Immature natural killer cell (primary cell): ENCODE measurements around the gene DAND5. TPM values are rescaled to one million over a fixed set of nuclear protein-coding genes. Genes with fewer than 3 reads are reported as not detected.

ENCODE experiments used
- polyA plus RNA-seq, 3 donors: library from polyadenylated mRNA; unstranded; fragments of 300-500 nt; fragmentation: Illumina TruSeq; gene quantifications; one replicate each; pipeline ENCODE4 v1.2.3, GENCODE V29; 2021

The DAND5 gene
- polyA plus RNA-seq, 3 donors from 2014 or later, result not detected

Other genes starting within 250 kb of the DAND5 start
- 1 to 10 TPM in 1 of 3 donors, under 1 TPM in 2; 0.46 to 4.0 (median 0.98) TPM for gene TNPO2, start 245.6 kb upstream of the DAND5 start, polyA plus RNA-seq
- 100 to 1,000 TPM; 183 to 301 (median 283) TPM for gene TRIR, start 234.9 kb upstream of the DAND5 start, polyA plus RNA-seq
- gene GET3, start 232.1 kb upstream of the DAND5 start, polyA plus RNA-seq, result 100 to 1,000 TPM in 2 of 3 donors, 10 to 100 TPM in 1; 93.5 to 182 (median 124) TPM
- not detected for gene BEST2, start 217.8 kb upstream of the DAND5 start, polyA plus RNA-seq
- 1 to 10 TPM in 2 of 3 donors, not detected in 1; 2.1 to 2.5 TPM for gene HOOK2, start 194.0 kb upstream of the DAND5 start, polyA plus RNA-seq
- 100 to 1,000 TPM; 620 to 796 (median 697) TPM for gene JUNB, start 178.1 kb upstream of the DAND5 start, polyA plus RNA-seq
- gene PRDX2, start 167.8 kb upstream of the DAND5 start, polyA plus RNA-seq, result 100 to 1,000 TPM; 157 to 165 (median 159) TPM
- 10 to 100 TPM in 1 of 3 donors, 1 to 10 TPM in 2; 3.0 to 11.0 (median 4.5) TPM for gene THSD8, start 167.5 kb upstream of the DAND5 start, polyA plus RNA-seq
- 10 to 100 TPM; 27.7 to 45.4 (median 37.5) TPM for gene RNASEH2A, start 163.0 kb upstream of the DAND5 start, polyA plus RNA-seq
- not detected for gene RTBDN, start 135.0 kb upstream of the DAND5 start, polyA plus RNA-seq
- under 1 TPM in 2 of 3 donors, not detected in 1; 0.28 TPM for gene MAST1, start 131.1 kb upstream of the DAND5 start, polyA plus RNA-seq
- gene DNASE2, start 88.1 kb upstream of the DAND5 start, polyA plus RNA-seq, result 100 to 1,000 TPM in 1 of 3 donors, 10 to 100 TPM in 2; 72.6 to 108 (median 83.5) TPM
- gene KLF1, start 82.4 kb upstream of the DAND5 start, polyA plus RNA-seq, result 1 to 10 TPM in 1 of 3 donors, under 1 TPM in 2; 0.15 to 1.8 (median 0.20) TPM
- 10 to 100 TPM; 17.0 to 21.6 (median 18.4) TPM for gene GCDH, start 78.4 kb upstream of the DAND5 start, polyA plus RNA-seq
- under 1 TPM in 1 of 3 donors, not detected in 2; 0.20 TPM for gene SYCE2, start 50.3 kb upstream of the DAND5 start, polyA plus RNA-seq
- gene FARSA, start 35.9 kb upstream of the DAND5 start, polyA plus RNA-seq, result 10 to 100 TPM; 57.2 to 82.0 (median 71.1) TPM
- gene CALR, start 31.0 kb upstream of the DAND5 start, polyA plus RNA-seq, result 100 to 1,000 TPM; 125 to 301 (median 238) TPM
- 100 to 1,000 TPM in 1 of 3 donors, 10 to 100 TPM in 2; 68.9 to 121 (median 69.4) TPM for gene RAD23A, start 23.7 kb upstream of the DAND5 start, polyA plus RNA-seq
- gene GADD45GIP1, start 12.4 kb upstream of the DAND5 start, polyA plus RNA-seq, result 10 to 100 TPM; 37.4 to 69.1 (median 56.8) TPM
- gene NFIX, start 25.9 kb downstream of the DAND5 start, polyA plus RNA-seq, result under 1 TPM in 1 of 3 donors, not detected in 2; 0.49 TPM
- 1 to 10 TPM; 1.1 to 2.2 (median 2.1) TPM for gene LYL1, start 133.3 kb downstream of the DAND5 start, polyA plus RNA-seq
- gene TRMT1, start 147.2 kb downstream of the DAND5 start, polyA plus RNA-seq, result 10 to 100 TPM; 13.2 to 16.5 (median 16.3) TPM
- gene NACC1, start 148.7 kb downstream of the DAND5 start, polyA plus RNA-seq, result 1 to 10 TPM in 2 of 3 donors, not detected in 1; 1.2 to 2.8 TPM
- gene STX10, start 180.8 kb downstream of the DAND5 start, polyA plus RNA-seq, result 10 to 100 TPM; 56.8 to 92.5 (median 66.0) TPM
- 100 to 1,000 TPM; 395 to 487 (median 487) TPM for gene IER2, start 180.8 kb downstream of the DAND5 start, polyA plus RNA-seq